Measurements from ENCODE around the gene GPX3.

GPX3 gene

GRCh38 chr5:151004499-151004898, 15.9 kb upstream of the GPX3 start:
- no peak for TF ChIP-seq CTCF (IDR thresholded peaks at IDR 0.05; ENCODE audit: low read depth, low read length, missing control alignments)
- no peak for DNase-seq (ENCODE audit: low read depth)
- in situ Hi-C loops (cut with HindIII; ENCODE audit: low sequenced_read_pairs) = no loop called here
- H3K4me3 ChIP-seq (ENCODE audit: low read depth, low read length) = no peak overlapping the region

GRCh38 chr5:151005187-151005949, 15.0 kb upstream of the GPX3 start:
- H3K4me3 ChIP-seq (ENCODE audit: low read depth, low read length) = no peak overlapping the region
- in situ Hi-C loops (cut with HindIII; ENCODE audit: low sequenced_read_pairs) = no loop called here
- TF ChIP-seq CTCF (IDR thresholded peaks at IDR 0.05; ENCODE audit: low read depth, low read length, missing control alignments) = no peak
- DNase-seq (ENCODE audit: low read depth) = no peak

GRCh38 chr5:151005950-151006576, 14.3 kb upstream of the GPX3 start:
- H3K4me3 ChIP-seq (ENCODE audit: low read depth, low read length) = no peak overlapping the region
- no peak for DNase-seq (ENCODE audit: low read depth)
- TF ChIP-seq CTCF (IDR thresholded peaks at IDR 0.05; ENCODE audit: low read depth, low read length, missing control alignments) = no peak
- in situ Hi-C loops (cut with HindIII; ENCODE audit: low sequenced_read_pairs) = no loop called here

- in situ Hi-C loops (cut with HindIII; ENCODE audit: low sequenced_read_pairs) = no loop called here
- DNase-seq (ENCODE audit: low read depth) = no peak
- TF ChIP-seq CTCF (IDR thresholded peaks at IDR 0.05; ENCODE audit: low read depth, low read length, missing control alignments) = no peak
- no peak overlapping the region for H3K4me3 ChIP-seq (ENCODE audit: low read depth, low read length)
Observed at GRCh38 chr5:151006704-151007334, 13.6 kb upstream of the GPX3 start.

GRCh38 chr5:151007430-151008209, 12.8 kb upstream of the GPX3 start:
- in situ Hi-C loops (cut with HindIII; ENCODE audit: low sequenced_read_pairs) = no loop called here
- H3K4me3 ChIP-seq (ENCODE audit: low read depth, low read length) = no peak overlapping the region
- TF ChIP-seq CTCF (IDR thresholded peaks at IDR 0.05; ENCODE audit: low read depth, low read length, missing control alignments) = no peak
- no peak for DNase-seq (ENCODE audit: low read depth)

- no peak for DNase-seq (ENCODE audit: low read depth)
- TF ChIP-seq CTCF (IDR thresholded peaks at IDR 0.05; ENCODE audit: low read depth, low read length, missing control alignments) = no peak
- in situ Hi-C loops (cut with HindIII; ENCODE audit: low sequenced_read_pairs) = no loop called here
- no peak overlapping the region for H3K4me3 ChIP-seq (ENCODE audit: low read depth, low read length)
Observed at GRCh38 chr5:151008210-151008491, 12.2 kb upstream of the GPX3 start.

Data from astrocyte of the cerebellum (primary cell).